Measurements from ENCODE around the gene RAB30.
A peak's percentile ranks its signal among the peaks of the same experiment; 100 is the strongest.

RAB30 gene

GRCh38 chr11:83070044-83070701 is 1.5 kb downstream of the RAB30 start:
- no peak for DNase-seq

- no peak for DNase-seq
Observed at GRCh38 chr11:83069441-83070043, 2.2 kb downstream of the RAB30 start.

DNA sequence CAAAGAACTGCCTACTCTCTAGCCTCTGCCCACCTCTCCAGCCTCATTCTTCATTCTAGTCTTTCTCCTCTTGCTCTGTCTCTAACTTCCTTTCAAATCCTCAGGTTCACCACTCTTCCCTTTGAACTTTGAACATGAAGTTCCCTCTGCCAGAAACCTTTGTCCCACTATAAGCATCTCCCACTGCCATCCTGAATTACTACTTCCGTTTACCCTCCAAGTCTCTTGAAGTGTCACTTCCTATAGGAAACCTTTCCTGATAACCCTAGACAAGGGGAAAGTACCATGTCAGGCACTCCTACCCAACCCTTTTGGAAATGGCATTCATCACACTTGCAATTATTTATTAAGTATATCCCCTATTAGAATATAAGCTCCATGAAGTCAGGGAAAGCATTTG is 3.1 kb downstream of the RAB30 start:
- DNase-seq, result no peak

DNA sequence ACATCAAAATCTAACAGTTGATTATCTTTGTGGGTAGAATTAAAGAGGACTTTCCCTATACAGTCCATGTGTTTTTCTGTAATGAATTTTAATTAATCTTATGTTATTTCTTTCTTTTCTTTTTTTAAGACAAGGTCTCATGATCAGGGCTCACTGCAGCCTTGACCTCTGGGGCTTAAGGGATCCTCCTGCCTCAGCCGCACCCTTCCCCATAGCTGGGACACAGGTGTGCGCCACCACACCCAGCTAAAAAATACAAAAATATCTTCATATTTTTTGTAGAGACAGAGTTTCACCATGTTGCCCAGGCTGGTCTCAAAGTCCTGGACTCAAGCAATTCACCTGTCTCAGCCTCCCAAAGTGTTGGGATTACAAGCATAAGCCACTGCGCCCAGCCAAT is 7.7 kb downstream of the RAB30 start:
- DNase-seq, result no peak

- peak; percentile 66 for DNase-seq
Observed at GRCh38 chr11:83063073-83063754, 8.5 kb downstream of the RAB30 start.

- peak; percentile 52 for DNase-seq
Observed at GRCh38 chr11:83061883-83062282, 9.8 kb downstream of the RAB30 start.

- DNase-seq, result no peak
Observed at GRCh38 chr11:83060965-83061364, 10.7 kb downstream of the RAB30 start.

GRCh38 chr11:83057721-83058120 is 14.0 kb downstream of the RAB30 start:
- DNase-seq, result no peak

DNA sequence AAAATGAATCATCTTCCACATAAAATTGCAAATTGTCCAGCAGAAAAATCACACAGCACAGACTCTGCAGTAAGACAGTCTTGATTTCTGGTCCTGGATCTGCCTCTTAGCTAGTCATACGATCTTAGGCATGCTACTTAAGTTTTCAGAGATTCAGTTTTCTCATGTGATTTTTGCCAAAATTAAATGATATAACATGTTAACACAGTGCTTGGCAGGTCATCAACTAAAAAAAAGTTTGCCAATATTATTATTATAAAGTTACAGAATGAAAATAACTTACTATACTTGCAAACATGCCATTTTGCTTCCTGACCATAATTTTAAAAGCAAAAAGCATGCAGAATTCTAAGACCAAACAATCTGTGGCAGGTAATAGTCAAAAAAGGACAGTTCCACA is 15.1 kb downstream of the RAB30 start:
- DNase-seq, result no peak

- peak; percentile 23 for DNase-seq
Observed at GRCh38 chr11:83056204-83056603, 15.5 kb downstream of the RAB30 start.

GRCh38 chr11:83054904-83055380 is 16.8 kb downstream of the RAB30 start:
- DNase-seq, result no peak

GRCh38 chr11:83054001-83054400 is 17.7 kb downstream of the RAB30 start:
- no peak for DNase-seq

- DNase-seq, result no peak
Observed at GRCh38 chr11:83051760-83052671, 19.7 kb downstream of the RAB30 start.

DNA sequence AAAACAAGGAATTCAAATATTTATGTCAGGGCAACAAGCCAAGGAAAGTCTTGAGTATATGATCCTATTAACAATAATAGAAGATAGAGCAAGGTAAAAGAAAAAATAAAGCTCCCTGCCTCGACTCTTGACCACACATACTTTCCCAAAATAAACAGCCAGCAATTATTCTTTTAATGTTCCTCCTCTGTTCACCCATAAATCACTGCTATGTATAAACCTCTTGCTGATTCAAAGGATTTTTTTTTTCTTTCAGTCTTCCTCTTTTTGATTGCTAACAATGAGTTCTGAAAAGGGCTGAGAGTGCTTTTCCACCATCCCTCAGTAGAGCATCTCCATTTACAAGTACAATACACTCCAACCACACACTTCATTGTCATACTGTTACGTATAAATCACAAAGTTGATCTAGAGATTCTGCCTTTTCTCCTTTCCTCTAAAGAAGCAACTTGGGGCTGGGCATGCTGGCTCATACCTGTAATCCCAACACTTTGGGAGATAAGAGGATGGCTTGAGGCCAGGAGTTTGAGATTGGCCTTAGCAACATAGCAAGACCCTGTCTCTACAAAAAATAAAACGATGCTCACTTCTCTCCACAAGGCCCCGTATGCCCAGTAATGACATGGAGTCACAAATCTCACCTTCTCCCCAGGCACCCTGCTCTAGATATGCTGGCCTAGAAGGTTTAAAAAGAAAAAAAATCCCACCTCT is 24.0 kb downstream of the RAB30 start:
- no peak for DNase-seq

GRCh38 chr11:83046621-83047172 is 25.0 kb downstream of the RAB30 start:
- no peak for DNase-seq

- DNase-seq, result no peak
Observed at GRCh38 chr11:83044958-83045712, 26.6 kb downstream of the RAB30 start.

DNA sequence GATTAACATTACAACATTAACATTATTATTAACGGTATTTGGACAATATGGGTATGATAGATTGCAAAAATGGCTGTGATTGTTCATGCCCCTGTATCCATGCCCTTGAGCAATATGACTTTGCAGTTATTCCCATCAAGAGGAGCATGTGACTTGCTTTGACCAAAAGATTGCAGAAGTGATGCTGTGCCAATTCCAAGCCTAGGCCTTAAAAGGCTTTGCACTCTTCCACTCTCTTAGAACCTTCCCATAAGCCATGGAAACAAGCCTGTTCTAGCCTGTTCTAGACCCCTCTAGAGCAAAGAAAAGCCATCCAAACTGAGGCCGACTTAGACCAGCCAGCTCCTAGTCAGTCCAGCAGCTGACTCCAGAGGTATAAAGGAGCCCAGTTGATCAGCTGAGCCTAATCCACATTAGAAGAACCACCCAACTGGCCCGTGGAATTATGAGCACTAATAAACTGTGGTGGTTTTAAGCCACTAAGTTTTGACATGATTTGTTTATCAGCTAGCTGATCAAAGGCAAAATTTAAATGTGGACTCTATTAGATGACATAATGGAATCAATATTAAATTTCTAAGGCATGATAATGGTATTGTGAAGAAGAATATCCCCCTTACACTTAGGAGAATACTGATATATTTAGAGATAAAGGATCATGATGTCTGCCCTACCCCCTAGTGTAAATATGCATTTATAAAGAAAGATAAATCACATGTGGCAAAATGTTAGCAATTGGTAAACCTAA is 28.6 kb downstream of the RAB30 start:
- peak; percentile 7 for DNase-seq

DNA sequence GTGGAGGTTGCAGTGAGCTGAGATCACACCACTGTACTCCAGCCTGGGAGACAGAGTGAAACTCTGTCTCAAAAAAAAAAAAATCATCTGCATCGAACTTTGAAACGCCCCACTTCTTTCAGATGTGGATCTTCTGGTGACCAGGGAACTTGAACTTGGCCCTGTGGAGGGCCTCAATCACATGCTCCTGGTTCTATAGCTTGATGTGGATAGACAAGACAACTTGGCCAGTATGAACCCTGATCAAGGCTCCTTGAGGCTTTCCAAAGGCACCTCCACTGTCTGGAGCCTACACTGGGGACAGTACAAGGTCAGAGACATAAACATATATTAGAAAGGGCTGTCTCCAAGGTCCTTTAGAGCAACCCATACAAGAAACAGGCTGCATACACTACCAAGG is 30.6 kb downstream of the RAB30 start:
- DNase-seq, result no peak

DNA sequence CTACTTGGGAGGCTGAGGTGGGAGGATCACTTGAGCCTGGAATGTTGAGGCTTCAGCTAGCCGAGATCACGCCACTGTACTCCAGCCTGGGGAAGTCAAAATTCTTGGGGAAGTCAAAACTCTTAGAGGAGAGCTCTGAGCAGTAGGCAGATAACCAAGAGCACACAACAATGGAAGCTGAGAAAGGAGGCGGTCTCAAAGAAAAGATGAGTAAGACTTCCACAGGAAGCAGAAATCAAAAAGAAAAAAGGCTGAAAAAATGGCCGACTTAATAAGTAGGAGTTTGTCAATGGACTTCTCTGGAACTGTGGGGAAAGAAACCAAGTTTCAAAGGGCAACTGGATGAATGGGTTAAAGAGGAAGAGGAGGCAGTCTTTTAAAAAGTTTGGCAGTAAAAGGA is 32.1 kb downstream of the RAB30 start:
- no peak for DNase-seq

- DNase-seq, result no peak
Observed at GRCh38 chr11:83037877-83038276, 33.8 kb downstream of the RAB30 start.

GRCh38 chr11:83036701-83037100 is 35.0 kb downstream of the RAB30 start:
- no peak for DNase-seq

Data from suppressor macrophage treated with lipopolysaccharide for 4 hours (primary cell).